ENCODE results near the gene L3MBTL3. TPM values are rescaled to one million over a fixed set of nuclear protein-coding genes. Genes with fewer than 3 reads are reported as not detected.

L3MBTL3 gene
- total and polyA plus RNA-seq, 2 experiments from 2014 or later: 8.7 to 11.2 TPM

GRCh38 chr6:130182466-130182865 lies 164.1 kb downstream of the L3MBTL3 start:
- Histone ChIP-seq H3K79me2 (replicated peaks; ENCODE audit: insufficient read depth) (no peaks in the 10 kb centered on the region), H3K27ac (ENCODE audit: low read depth) (no peak overlapping the region), H3K4me1 (ENCODE audit: insufficient read depth) (no peaks in the 10 kb centered on the region), H4K20me1 (replicated peaks; ENCODE audit: insufficient read depth) (no peaks in the 10 kb centered on the region), H3K4me2 (no peak overlapping the region), H3F3A (replicated peaks; ENCODE audit: low read depth) (no peaks in the 10 kb centered on the region), H3K36me3 (ENCODE audit: insufficient read depth) (no peaks in the 10 kb centered on the region), H3K4me3 (no peak overlapping the region), H2AFZ (no peak overlapping the region), H3K27me3 (ENCODE audit: insufficient read depth) (no peaks in the 10 kb centered on the region), H3K9me2 (ENCODE audit: insufficient read depth) (no peaks in the 10 kb centered on the region)
- Mint-ChIP-seq H3K4me1 (0 out of 3 replicates have a peak, but pooled peaks cover 2% of the 10 kb centered on the region), H3K27me3 (ENCODE audit: insufficient read depth, low read depth, poor library complexity) (no peaks in the 10 kb centered on the region), H3K4me3 (no peak overlapping the region), H3K36me3 (ENCODE audit: low read depth) (peaks cover 5% of the 10 kb centered on the region; the same call in 1 of the 3 replicates), H3K27ac (no peak overlapping the region), H3K9me3 (no peaks in the 10 kb centered on the region)
- TF ChIP-seq POLR2AphosphoS5 (IDR thresholded peaks at IDR 0.05; ENCODE audit: low read depth): no peak
- DNase-seq (ENCODE audit: low spot score) (no peak), ATAC-seq (no peak)

- Histone ChIP-seq H3K36me3 (ENCODE audit: insufficient read depth) (no peaks in the 10 kb centered on the region), H3K27ac (ENCODE audit: low read depth) (no peak overlapping the region), H3K4me1 (ENCODE audit: insufficient read depth) (no peaks in the 10 kb centered on the region), H3K4me3 (no peak overlapping the region), H3K9me2 (ENCODE audit: insufficient read depth) (no peaks in the 10 kb centered on the region), H2AFZ (no peak overlapping the region), H3K4me2 (no peak overlapping the region), H3K27me3 (ENCODE audit: insufficient read depth) (no peaks in the 10 kb centered on the region), H3F3A (replicated peaks; ENCODE audit: low read depth) (no peaks in the 10 kb centered on the region), H3K79me2 (replicated peaks; ENCODE audit: insufficient read depth) (no peaks in the 10 kb centered on the region), H4K20me1 (replicated peaks; ENCODE audit: insufficient read depth) (no peaks in the 10 kb centered on the region)
- Mint-ChIP-seq H3K36me3 (ENCODE audit: low read depth) (peaks cover 5% of the 10 kb centered on the region; the same call in 1 of the 3 replicates), H3K9me3 (no peaks in the 10 kb centered on the region), H3K27ac (no peak overlapping the region), H3K4me1 (peaks cover 2% of the 10 kb centered on the region; the same call in 1 of the 3 replicates), H3K4me3 (no peak overlapping the region), H3K27me3 (ENCODE audit: insufficient read depth, low read depth, poor library complexity) (no peaks in the 10 kb centered on the region)
- ATAC-seq: no peak
- no peak for DNase-seq (ENCODE audit: low spot score)
- TF ChIP-seq ZNF462 (CRISPR knock-in tag; IDR thresholded peaks at IDR 0.05) (no peak), STAT1 (IDR thresholded peaks at IDR 0.05; ENCODE audit: unreplicated experiment) (no peak), NANOG (IDR thresholded peaks at IDR 0.05; ENCODE audit: borderline replicate concordance) (no peak), EZH2phosphoT487 (IDR thresholded peaks at IDR 0.05; ENCODE audit: unreplicated experiment) (no peak), ZNF331 (CRISPR knock-in tag; IDR thresholded peaks at IDR 0.05; ENCODE audit: low read depth) (no peak), REST (IDR thresholded peaks at IDR 0.05; ENCODE audit: unreplicated experiment) (no peak), POLR2AphosphoS5 (IDR thresholded peaks at IDR 0.05; ENCODE audit: low read depth) (no peak), CREB1 (CRISPR knock-in tag; IDR thresholded peaks at IDR 0.05; ENCODE audit: low read depth) (no peak), ETS1 (IDR thresholded peaks at IDR 0.05) (no peak), JUNB (IDR thresholded peaks at IDR 0.05; ENCODE audit: unreplicated experiment) (no peak)
Observed at GRCh38 chr6:130183271-130184222, 165.2 kb downstream of the L3MBTL3 start.

All from GM23338 (cell line).